NB4 (cell line): ENCODE data around the gene ASB16.
A peak's percentile ranks its signal among the peaks of the same experiment; 100 is the strongest.

Experiments used
- DNase-seq: peaks from one replicate; pipeline ENCODE4 v3.0.0; 2010; ENCODE audit warnings: low read depth
- H3K4me3 ChIP-seq: one replicate; pipeline ENCODE4 v1.5.1; 2011; ENCODE audit warnings: mild to moderate bottlenecking, low read depth, low read length, moderate library complexity
- MYC ChIP-seq: IDR thresholded peaks from 2 replicates; pipeline ENCODE4 v1.6.1; 2011; ENCODE audit warnings: low read depth, low read length
- POLR2A ChIP-seq: IDR thresholded peaks from 2 replicates; pipeline ENCODE4 v1.6.1; 2011; ENCODE audit warnings: mild to moderate bottlenecking; ENCODE audit not compliant: insufficient read length; ENCODE audit errors: extremely low read depth
- TF ChIP-seq, protein P1 (sequence below): IDR thresholded peaks from one replicate; pipeline ENCODE4 v1.5.1; 2012; ENCODE audit warnings: low read depth, low read length
- TF ChIP-seq, protein P2 (sequence below): IDR thresholded peaks from 2 replicates; pipeline ENCODE4 v1.6.1; 2011; ENCODE audit warnings: low read depth, low read length

The ASB16 gene, protein sequence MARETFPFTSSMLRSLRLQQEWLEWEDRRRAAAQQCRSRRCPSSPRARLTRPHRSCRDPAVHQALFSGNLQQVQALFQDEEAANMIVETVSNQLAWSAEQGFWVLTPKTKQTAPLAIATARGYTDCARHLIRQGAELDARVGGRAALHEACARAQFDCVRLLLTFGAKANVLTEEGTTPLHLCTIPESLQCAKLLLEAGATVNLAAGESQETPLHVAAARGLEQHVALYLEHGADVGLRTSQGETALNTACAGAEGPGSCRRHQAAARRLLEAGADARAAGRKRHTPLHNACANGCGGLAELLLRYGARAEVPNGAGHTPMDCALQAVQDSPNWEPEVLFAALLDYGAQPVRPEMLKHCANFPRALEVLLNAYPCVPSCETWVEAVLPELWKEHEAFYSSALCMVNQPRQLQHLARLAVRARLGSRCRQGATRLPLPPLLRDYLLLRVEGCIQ

DNA sequence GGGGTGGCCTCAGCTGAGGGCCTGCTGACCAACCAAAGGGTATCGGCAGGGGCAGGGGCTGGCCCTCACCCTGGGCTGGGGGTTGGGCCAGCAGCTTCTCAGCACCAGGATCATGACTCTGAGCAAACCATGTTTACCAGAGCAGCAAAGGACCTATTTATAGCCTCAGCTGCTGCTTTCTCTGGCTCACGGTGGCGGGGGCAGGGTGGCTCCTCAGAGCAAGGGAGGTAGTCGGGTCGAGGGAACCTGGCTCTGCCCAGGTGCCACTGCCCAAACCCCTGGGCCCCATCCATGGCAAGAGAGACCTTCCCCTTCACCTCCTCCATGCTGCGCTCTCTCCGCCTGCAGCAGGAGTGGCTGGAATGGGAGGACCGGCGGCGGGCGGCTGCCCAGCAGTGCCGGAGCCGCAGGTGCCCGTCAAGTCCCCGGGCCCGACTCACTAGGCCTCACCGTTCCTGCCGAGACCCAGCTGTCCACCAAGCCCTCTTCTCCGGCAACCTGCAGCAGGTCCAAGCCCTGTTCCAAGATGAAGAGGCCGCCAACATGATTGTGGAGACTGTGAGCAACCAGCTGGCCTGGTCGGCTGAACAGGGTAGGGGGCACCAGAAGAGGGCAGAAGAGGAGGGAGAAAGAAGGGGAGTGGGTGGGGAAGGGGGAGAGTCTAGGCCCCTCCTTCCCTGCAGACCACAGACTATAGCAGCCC lies at the start of gene ASB16:
Gene ASB16 (plus strand): TSS at position 206 of the 703 bp plus-strand sequence. CDS start 86 bp downstream, at position 292.
- TF ChIP-seq, protein P1, sequence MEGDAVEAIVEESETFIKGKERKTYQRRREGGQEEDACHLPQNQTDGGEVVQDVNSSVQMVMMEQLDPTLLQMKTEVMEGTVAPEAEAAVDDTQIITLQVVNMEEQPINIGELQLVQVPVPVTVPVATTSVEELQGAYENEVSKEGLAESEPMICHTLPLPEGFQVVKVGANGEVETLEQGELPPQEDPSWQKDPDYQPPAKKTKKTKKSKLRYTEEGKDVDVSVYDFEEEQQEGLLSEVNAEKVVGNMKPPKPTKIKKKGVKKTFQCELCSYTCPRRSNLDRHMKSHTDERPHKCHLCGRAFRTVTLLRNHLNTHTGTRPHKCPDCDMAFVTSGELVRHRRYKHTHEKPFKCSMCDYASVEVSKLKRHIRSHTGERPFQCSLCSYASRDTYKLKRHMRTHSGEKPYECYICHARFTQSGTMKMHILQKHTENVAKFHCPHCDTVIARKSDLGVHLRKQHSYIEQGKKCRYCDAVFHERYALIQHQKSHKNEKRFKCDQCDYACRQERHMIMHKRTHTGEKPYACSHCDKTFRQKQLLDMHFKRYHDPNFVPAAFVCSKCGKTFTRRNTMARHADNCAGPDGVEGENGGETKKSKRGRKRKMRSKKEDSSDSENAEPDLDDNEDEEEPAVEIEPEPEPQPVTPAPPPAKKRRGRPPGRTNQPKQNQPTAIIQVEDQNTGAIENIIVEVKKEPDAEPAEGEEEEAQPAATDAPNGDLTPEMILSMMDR: no peak
- TF ChIP-seq MYC (no peak), POLR2A (no peak)
- TF ChIP-seq, protein P2, sequence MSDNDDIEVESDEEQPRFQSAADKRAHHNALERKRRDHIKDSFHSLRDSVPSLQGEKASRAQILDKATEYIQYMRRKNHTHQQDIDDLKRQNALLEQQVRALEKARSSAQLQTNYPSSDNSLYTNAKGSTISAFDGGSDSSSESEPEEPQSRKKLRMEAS: no peak
- H3K4me3 ChIP-seq: no peak within 1 kb of the TSS
- no peak for DNase-seq

DNA sequence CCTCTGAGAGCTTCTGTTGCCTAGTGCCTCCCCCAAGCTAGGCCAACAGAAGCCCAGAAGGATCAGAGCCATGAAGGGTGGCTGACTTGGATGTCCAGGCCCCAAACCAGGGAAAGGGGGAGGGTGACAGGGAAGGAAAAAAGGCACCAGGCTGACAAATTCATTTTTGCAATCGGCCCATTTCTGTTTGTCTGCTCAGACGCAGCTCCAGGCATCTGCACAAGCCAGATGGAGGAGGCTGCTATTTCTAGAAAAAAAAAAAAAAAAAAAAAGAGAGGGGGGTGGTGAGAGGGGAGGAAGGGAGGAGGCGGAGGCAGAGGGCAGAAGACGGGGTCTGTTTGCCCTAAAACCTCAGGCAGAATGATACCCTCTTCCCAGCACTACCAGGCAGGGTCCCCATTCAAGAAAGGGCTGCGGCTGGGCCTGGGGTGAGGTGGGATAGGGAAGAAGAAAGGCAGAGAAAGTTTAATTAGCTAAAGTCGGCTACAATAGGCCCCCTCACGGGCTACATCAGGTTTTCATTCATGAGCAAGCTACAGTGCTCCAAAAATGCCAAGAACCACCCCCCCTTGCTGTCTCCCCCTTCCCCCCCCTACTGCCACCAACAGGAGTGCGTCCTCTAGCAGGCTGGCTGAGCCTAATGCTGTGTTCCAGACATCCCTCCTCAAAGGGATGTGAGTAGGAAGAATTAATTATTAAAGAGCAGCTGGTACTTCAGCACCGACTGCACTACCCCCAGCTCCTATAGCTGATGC lies 49.5 kb upstream of the ASB16 start:
- H3K4me3 ChIP-seq: no peak overlapping the region
- no peak for TF ChIP-seq MYC
- no peak for DNase-seq

DNA sequence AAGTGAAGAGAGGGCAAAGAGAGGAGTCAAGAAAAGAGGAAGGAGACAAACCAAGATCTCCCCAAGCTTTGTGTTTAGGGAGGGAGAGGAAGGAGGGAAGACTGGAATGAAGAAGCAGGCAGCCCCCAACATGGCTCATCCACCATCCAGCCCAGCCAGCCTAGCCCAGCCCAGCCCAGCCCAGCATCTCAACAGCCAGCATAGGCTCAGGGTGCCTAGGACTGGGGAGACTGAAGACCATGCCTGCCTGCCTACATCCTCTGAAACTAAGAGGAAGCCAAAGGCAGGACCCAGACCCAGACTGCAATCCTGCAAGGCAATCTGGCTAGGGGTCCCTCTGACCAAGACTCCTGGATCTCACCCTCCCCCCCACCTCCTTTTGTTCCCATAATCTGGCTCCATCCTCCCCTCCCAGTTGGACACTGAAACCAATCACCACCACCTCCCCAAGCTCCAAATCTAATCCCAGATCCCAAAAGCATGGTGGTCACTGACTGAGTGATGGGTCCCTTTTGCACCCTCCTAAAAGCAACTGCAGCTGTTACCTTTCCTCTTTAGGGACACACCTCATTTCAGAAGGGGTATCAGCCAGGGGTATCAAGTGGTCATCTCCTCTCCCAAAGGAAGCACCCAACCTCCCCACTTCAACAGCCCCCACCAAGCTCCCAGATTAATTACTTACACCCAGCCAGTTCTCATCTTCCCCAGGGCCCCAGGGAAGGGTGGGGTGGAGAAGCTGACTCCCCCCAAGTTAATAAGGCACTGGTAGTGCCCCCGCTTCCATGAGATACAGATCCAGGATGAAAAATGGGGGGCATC lies 48.3 kb upstream of the ASB16 start:
- TF ChIP-seq, protein P1: no peak
- TF ChIP-seq, protein P2: no peak
- no peak for TF ChIP-seq MYC
- TF ChIP-seq POLR2A: no peak
- H3K4me3 ChIP-seq: peak overlapping the region; percentile 55
- DNase-seq: peak; percentile 36

DNA sequence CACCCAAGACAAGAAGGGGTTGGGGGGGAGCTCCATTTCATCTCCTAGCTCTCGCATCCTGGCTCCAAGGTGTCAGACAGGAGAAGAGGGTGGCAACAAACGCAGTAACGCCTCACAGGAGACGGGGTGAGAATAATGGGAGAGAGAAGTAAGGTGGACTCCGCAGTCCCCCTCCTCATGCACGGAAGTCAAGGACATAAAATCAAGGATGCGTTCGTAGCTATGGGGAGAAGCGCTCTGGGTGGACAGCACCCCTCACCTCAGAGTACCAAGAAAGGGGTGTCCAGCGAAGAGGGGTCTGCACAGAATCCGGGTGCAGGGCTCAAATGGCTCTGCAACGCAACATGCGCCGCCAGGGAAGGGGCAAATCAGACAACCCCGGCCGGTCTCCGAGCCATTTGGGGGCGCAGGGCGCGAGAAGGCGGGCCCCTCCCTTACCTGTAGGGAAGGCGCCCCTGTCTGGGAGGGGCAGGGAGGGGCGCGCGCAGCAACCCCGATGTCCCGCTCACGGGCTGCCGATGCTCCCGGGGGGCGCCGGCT lies 47.6 kb upstream of the ASB16 start:
- no peak for DNase-seq
- peak overlapping the region; percentile 55 for H3K4me3 ChIP-seq
- TF ChIP-seq POLR2A (no peak), MYC (no peak)
- TF ChIP-seq, protein P2: no peak
- TF ChIP-seq, protein P1: no peak

DNA sequence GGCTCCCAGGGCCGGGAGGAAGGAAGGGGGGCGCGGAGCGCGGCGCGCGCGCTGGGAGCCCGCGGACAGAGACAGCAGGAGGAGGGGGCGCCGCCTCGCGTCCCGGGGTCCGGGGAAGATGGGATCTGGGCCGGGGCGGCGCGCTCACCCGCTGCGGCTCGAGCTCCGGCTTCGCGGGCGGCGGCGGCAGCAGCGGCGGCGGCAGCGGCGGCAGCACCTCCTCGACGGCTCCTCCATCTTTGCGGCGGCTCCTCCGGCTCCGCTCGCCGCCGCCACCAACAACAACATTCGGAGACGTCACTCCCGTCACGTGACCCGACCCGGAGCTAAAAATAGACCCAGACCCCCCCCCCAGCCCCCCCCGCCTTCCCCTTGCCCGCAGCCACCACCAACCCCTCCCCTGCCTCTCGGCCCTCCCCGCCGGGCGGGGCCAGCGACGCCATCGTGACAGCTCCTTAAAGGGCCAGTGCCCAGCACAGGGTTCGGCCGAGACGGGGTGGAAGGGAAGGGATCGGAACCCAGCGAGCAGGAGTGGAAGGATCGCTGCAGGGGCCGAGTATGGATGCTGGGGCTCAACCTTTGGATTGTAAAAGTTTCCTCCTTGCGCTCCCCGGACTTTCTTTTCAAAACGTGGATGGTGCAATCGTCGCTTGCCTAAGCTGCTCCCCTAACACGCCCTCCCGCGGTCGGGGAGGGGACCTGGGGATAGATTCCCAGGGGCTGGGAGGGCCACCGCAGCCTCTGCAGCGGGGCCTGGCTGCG lies 47.0 kb upstream of the ASB16 start, which contains the start of gene HDAC5:
Gene HDAC5 (minus strand): TSS at position 286 of the 762 bp plus-strand sequence. CDS start 6,126 bp downstream, outside the sequence.
- peak within 1 kb of the TSS; percentile 74 for H3K4me3 ChIP-seq
- TF ChIP-seq, protein P2: peak; percentile 59
- TF ChIP-seq, protein P1: peak; percentile 55
- TF ChIP-seq POLR2A (peak; percentile 4), MYC (no peak; the same call in 1 of the 2 replicates)
- peak; percentile 91 for DNase-seq
